Suprapubic skin (tissue), 4 donors: ENCODE measurements around the gene COA8.

Experiments used
- POLR2A ChIP-seq, 2 donors: fragments of 450-650 bp; IDR thresholded peaks; one replicate each; pipeline ENCODE4 v1.6.1; 2017; ENCODE audit warnings: antibody characterized with exemption in 2 of 2, mild to moderate bottlenecking in 2 of 2, moderate library complexity in 2 of 2
- POLR2AphosphoS5 ChIP-seq, 3 donors: sonication (generic); formaldehyde crosslinking; IDR thresholded peaks; one replicate each; pipeline ENCODE4 v1.6.1; 2017; ENCODE audit warnings: antibody characterized with exemption in 3 of 3
- TF ChIP-seq, protein P1 (sequence below), 2 donors: fragments of 200-600 bp in 1 of 2; fragments of 450-650 bp in 1 of 2; sonication (generic) in 1 of 2; IDR thresholded peaks; one replicate each; pipeline ENCODE4 v1.5.1; 2016 to 2019; ENCODE audit warnings: antibody characterized with exemption in 2 of 2, mild to moderate bottlenecking in 1 of 2, moderate library complexity in 1 of 2

DNA sequence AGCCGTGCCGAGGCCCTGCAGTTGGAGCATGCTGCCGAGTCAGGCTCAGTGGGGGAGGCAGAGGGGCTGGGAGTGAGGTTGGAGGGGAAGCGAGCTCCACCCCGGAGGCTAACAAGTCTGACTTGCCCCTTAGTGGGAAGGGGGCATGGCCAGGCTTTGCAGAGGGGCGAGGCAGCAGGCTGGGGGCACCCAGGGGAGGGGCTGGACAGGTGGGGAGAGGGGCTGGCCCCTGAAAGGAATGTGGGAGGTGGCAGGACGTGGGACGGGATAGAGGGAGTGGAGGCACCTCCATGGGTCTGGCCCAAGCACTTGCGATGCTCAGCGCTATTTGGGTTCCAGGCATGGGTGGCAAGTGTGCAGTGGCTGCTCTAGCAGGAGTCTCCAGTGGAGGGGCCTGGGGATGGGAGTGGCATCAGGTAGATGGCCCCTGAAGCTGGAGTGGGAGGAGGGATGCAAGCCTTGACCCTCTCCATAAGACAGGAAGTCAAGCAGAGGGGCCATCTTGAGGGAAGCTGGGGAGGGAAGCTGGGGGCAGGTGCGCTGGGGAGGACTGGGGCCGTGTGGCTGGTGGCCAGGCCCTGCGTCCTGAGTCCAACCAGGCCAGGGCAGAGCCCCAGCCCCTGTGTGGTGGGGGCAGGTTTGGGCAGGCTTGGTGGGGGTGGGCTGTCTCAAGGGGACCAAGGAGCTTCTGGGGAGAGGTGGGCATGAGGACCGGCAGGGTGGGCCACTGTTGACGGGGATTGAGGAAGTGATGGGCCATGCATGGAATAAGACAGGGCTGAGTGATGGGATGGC is 31.1 kb upstream of the COA8 start:
- TF ChIP-seq, protein P1, sequence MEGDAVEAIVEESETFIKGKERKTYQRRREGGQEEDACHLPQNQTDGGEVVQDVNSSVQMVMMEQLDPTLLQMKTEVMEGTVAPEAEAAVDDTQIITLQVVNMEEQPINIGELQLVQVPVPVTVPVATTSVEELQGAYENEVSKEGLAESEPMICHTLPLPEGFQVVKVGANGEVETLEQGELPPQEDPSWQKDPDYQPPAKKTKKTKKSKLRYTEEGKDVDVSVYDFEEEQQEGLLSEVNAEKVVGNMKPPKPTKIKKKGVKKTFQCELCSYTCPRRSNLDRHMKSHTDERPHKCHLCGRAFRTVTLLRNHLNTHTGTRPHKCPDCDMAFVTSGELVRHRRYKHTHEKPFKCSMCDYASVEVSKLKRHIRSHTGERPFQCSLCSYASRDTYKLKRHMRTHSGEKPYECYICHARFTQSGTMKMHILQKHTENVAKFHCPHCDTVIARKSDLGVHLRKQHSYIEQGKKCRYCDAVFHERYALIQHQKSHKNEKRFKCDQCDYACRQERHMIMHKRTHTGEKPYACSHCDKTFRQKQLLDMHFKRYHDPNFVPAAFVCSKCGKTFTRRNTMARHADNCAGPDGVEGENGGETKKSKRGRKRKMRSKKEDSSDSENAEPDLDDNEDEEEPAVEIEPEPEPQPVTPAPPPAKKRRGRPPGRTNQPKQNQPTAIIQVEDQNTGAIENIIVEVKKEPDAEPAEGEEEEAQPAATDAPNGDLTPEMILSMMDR (IDR thresholded peaks at IDR 0.05) = no peak
- no peak for TF ChIP-seq POLR2A (IDR thresholded peaks at IDR 0.05)
- TF ChIP-seq POLR2AphosphoS5 (IDR thresholded peaks at IDR 0.05) = no peak
